GM19463 (cell line): ENCODE results near the gene PSMD9.
"Not testable (repeated sequence)": the region's sequence is repeated elsewhere in the genome, so short reads cannot be mapped to it uniquely, and the experiment has no call there.

Source experiments
- ATAC-seq: cut with Tn5 transposase; IDR thresholded peaks from one replicate; pipeline ENCODE4 v1.9.1; 2021; ENCODE audit warnings: mild to moderate bottlenecking, moderate library complexity; ENCODE audit not compliant: unreplicated experiment

The PSMD9 gene, protein sequence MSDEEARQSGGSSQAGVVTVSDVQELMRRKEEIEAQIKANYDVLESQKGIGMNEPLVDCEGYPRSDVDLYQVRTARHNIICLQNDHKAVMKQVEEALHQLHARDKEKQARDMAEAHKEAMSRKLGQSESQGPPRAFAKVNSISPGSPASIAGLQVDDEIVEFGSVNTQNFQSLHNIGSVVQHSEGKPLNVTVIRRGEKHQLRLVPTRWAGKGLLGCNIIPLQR

GRCh38 chr12:121888478-121889273, at the start of gene PSMD9:
PSMD9 (plus strand) TSS chr12:121888790; CDS start chr12:121888857, 67 bp downstream.
- ATAC-seq: peak; percentile 90

GRCh38 chr12:121839106-121839992, 49.2 kb upstream of the PSMD9 start:
- ATAC-seq: peak; percentile 96

DNA sequence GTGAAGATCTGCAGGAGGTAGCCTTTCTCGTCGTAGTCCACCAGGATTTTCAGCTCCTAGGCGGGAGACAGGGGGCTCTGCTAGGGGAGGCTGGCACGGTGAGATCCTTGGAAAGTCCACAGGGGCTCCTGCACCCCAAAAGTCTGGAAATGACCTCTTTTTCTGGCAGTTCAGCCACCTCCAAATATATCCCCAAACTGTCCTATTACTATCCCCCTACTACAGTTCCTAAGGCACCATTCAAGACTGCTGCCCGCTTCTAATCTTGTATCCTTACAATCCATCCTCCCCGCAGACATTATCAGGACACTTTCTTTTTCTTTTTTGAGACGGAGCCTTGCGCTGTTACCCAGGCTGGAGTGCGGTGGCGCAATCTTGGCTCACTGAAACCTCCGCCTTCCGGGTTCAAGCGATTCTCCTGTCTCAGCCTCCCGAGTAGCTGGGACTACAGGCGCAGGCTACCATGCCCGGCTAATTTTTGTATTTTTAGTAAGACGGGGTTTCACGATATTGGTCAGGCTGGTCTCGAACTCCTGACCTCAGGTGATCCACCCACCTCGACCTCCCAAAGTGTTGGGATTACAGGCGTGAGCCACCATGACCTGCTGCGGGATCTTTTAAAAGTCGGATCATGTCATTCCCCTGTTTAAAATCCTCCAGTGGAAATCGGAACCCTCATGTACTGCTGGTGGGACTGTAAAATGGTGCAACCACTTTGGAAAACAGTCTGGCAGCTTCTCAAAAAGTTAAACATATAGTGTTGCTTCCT, 48.4 kb upstream of the PSMD9 start:
- ATAC-seq: no peak

- ATAC-seq: no peak
These were observed 45.2 kb upstream of the PSMD9 start for GRCh38 chr12:121843236-121843982.

DNA sequence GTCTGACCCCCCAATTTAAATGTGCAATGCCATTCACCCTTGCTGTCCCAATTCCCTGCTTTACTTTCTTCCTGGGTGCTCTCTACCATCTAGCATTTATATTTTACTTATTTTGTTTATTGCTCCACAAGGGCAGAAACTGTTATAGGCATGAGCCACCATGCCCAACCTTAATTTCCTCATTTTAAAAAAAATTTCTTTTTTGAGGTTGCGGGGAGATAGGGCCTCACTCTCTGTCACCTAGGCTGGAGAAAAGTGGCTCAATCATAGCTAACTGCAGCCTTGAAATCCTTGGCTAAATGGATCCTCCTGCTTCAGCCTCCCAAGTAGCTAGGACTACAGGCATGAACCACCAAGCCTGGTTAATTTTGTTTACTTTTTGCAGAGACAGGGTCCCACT, 42.9 kb upstream of the PSMD9 start:
- no peak for ATAC-seq

- ATAC-seq: no peak
These were observed 39.4 kb upstream of the PSMD9 start for GRCh38 chr12:121849211-121849610.

DNA sequence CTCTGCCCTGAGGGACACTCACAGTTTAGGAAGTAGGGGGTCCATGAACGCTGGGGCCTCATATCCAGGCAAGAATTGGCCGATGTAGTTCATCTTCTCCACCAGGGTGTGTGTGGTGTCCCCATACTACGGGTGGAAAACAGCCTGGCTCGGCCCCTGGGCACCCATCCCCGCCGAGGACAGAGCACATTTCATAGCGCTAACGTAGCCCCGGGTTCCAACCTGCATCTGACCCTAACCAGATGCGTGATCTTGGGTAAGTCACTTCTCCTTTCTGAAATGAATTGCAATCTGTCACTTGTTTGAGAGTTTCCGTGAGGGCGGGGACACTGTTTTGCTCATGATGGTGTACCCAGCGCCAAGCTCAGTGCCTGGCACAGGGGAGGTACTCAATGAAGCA, 38.9 kb upstream of the PSMD9 start:
- no peak for ATAC-seq

DNA sequence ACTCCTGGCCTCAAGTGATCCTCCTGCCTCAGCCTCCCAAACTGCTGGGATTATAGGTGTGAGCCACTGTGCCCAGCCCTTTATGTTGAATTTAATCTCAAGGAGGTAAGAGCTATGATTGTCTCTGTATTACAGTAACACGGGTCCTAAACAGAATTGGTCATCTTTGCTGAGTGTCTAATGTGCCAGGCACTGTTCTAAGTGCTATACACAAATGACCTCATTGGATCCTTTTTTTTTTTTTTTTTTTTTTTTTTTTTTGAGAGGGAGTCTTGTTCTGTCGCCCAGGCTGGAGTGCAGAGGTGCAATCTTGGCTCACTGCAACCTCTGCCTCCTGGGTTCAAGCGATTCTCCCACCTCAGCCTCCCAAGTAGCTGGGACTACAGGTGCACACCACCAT, 36.2 kb upstream of the PSMD9 start:
- ATAC-seq: not testable (repeated sequence)

- ATAC-seq: no peak
These were observed 31.0 kb upstream of the PSMD9 start for GRCh38 chr12:121857322-121858246.

- no peak for ATAC-seq
These were observed 30.3 kb upstream of the PSMD9 start for GRCh38 chr12:121858318-121858661.

GRCh38 chr12:121858662-121859572, 29.7 kb upstream of the PSMD9 start, which contains the start of gene HPD:
HPD (minus strand) TSS chr12:121858859; CDS start chr12:121858823, 36 bp downstream.
- ATAC-seq: no peak

GRCh38 chr12:121860257-121860656, 28.3 kb upstream of the PSMD9 start:
- no peak for ATAC-seq

- ATAC-seq: not testable (repeated sequence)
These were observed 27.9 kb upstream of the PSMD9 start for GRCh38 chr12:121860699-121861098.

GRCh38 chr12:121861636-121862254, 26.8 kb upstream of the PSMD9 start:
- ATAC-seq: no peak

- no peak for ATAC-seq
These were observed 22.3 kb upstream of the PSMD9 start for GRCh38 chr12:121866331-121866730.

GRCh38 chr12:121869229-121869628, 19.4 kb upstream of the PSMD9 start:
- not testable (repeated sequence) for ATAC-seq

- no peak for ATAC-seq
These were observed 17.1 kb upstream of the PSMD9 start for GRCh38 chr12:121871467-121871866.
